ENCODE measurements around the gene CMBL.
"Not testable (repeated sequence)": the region's sequence is repeated elsewhere in the genome, so short reads cannot be mapped to it uniquely, and the experiment has no call there.

The CMBL gene

DNA sequence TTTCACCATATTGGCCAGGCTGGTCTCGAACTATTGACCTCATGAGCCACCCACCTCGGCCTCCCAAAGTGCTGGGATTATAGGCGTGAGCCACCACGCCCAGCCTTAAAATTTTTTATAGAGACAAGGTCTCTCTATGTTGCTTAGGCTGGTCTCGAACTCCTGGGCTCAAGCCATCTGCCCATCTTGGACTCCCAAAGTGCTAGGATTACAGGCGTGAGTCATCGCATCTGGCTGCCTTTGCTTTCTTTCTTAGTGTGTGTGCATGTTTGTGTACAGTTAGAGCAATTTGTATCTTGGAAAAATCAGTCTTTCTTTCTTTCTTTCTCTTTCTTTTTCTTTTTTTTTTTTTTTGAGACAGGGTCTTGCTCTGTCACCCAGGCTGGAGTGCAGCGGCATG, 22.3 kb downstream of the CMBL start:
- DNase-seq (ENCODE audit: low read depth) = not testable (repeated sequence)

DNA sequence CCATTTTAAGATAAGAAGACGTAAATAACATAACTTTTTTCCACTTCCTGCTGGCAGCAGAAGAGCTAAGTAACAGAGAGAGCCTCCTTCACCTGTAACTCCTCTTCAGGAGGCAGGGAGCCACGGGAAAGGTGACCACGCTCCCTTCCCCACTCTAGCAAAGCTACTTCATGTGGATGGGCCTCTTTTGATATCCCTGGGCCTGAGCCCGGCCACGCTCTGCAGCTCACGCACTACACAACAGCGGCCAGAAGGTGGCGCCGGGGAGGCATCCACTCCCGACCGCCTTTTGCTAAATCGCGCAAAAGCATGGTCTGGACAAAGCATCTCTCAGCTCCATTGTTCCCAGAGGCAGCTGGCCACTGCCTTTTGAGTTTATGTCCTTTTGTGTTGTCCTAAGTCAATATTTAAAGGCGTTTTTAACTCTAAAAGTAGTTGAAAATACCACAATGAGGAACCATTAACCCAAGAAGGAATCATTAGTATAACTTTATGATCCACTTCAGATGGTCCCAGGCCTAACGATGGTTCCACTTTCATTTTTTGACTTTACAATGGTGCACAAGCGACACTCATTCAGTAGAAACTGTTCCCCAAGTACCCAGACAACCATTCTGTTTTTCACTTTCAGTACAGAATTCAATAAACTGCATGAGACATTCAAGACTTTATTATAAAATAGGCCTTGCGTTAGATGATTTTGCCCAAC, 23.6 kb downstream of the CMBL start:
- DNase-seq (ENCODE audit: low read depth) = peak; percentile 64

DNA sequence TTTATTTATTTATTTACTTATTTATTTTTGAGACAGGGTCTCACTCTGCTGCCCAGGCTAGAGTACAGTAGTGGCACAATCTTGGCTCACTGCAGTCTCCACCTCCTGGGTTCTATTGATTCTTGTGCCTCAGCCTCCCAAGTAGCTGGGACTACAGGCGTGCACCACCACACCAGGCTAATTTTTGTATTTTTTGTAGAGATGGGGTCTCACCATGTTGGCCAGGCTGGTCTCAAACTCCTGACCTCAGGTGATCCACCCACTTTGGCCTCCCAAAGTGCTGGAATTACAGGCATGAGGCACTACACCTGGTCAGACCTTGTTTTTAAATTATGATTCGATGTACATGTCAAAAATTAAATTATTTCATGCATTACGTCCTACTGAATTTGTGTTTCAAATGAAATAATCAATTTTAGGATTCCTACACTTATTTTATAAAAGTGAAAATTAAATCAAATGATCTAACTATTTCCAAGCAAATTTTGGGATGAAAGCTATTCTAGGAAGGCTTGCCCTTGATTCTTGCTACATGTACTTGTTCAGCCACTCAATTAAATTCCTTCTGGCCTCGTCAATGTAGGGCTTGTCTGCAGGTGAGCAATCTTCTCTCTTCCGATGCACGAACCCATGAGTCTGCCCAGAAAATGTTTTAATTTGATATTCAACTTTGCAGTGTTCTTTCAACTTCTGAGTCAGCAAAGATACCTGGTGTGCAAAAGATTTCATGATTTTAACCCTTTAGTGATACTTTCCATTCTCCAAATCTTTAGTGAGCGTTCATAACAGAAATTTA, 27.6 kb downstream of the CMBL start:
- DNase-seq (ENCODE audit: low read depth) = no peak

DNA sequence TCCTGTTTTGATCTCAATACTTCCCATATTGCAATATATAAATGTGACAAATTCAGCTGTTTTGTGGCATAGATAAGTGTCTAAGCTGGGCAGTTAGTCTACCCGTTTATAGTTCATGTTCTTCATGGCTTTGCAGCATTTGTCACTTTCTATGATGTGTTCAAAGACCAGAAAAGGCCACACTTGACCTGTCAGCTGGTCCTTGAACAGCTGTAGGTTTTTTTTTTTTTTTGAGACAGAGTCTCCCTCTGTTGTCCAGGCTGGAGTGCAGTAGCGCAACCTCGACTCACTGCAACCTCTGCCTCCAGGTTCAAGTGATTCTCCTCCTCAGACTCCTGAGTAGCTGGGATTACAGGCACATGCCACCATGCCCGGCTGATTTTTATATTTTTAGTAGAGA, 28.4 kb downstream of the CMBL start:
- no peak for DNase-seq (ENCODE audit: low read depth)

DNA sequence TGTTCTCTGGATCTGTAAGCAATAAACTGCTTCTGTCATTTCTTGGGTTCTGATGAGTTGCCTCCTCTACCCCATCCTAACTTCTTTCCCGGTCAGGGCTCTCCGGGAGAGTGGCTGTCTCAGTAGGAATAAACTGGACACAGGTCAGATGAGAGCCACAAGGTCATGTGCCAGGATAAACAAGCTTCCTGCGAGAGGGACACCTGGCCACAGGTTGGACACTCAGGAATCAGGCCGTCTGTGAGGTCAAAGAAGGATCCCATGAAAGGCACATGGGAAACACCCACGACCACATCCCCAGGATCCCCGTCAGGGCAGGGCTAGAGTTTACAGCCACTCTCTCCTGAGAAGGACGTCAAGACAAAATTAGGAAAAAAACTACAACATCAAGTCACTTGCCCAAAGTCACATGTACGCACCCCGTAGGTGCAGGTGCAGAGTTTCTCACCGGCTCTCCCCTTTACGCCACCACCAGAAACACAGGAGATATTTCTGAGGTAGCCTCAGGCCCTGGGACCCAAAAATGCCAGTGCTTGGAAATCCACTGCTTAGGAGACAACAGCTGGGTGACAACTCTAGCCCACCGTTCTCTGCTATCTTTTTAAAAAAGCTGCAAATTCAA, 28.9 kb downstream of the CMBL start:
- DNase-seq (ENCODE audit: low read depth) = no peak

DNA sequence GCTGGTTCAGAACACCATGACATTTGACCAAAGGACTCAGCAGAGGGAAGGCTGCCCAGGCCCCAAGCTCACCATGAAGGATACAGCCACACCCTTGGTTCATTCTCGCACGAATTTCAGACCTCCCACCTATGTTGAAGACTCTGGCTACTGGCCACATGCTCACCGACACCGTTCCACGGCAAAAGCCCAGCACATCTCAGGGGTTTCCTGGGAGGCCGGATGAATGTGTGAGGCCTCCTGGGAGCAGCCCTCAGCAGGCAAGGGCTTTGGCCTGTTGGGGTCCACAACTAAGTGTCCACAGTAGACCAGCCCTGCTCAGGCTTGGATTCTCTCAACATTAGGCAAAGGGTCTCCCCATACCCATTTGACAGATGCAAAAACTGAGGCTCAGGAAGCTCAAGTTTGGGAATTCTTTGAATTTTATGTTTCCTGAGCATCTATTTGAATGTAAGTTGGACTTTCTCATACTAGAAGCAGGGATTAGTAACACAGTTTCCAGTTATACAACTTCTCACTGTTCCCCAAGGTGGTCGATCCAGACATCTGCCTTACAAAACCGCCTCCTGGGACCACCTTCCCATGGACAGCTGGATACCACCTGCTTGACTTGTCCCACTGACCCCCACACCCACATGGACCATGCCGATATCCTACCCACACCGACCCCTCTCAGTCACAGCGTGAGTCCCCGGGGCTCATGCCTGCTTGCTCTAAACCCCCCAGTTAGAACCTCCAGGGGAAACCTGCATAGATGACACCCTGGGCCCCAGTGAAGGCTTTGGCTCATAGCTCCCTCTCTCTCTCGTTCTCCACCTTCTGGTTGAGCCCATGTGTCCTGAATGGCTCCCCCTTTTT, 29.7 kb downstream of the CMBL start:
- DNase-seq (ENCODE audit: low read depth) = no peak

DNA sequence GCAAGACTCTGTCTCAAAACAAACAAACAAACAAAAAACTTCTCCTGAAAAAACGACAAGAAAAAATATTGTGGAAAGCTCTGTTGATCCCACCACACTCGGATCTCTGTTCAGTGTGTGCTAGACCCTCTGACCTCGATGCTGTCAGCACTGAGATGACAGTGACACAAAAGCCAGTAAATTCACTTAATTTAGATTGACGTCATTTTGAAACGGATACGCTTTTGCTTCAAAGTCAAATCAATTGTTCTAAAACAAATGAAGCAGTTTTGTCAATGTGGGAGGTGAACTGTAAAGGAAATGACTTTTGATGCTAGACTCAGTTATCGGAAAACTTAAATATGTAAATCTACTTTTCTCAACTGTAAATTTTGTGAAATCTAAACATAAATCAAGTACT, 31.0 kb downstream of the CMBL start:
- no peak for DNase-seq (ENCODE audit: low read depth)

DNA sequence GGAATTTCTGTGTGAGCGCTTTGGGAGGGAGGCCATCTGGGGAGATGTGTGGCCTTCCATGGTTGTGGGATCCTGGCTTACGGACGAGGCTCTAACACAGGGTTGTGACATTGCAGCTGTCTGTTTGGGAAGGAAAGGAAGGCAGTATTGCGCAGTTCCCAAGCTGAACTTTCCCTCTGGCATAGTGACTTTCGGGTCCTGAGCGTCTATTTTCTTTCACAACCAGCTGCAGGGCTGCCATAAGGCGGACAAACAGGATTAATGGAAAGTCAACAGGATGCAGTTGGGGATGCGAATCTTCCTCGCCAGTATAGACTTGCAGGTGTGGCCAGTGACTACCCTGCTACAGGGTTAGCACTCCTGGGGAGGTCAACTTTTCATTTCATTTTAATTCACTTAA, 31.7 kb downstream of the CMBL start:
- no peak for DNase-seq (ENCODE audit: low read depth)

DNA sequence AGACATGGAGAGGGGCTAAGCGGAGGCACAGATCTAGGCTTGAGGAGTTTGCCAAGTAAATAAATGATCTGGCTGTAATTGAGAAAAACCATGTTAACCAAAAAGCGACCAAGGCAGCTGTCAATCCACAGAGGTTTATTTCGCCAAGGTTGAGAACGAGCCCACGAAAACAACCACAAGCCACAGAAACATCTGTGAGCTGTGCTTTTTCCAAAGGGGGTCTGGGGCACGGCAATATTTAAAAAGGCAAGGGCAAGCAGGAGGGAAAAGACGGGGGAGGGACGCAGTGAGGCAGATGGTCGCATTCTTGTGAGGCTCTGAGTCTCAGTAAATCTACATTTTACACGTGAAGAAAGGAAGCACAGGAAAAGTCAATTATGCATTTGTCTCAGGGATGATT, 32.2 kb downstream of the CMBL start:
- no peak for DNase-seq (ENCODE audit: low read depth)

DNA sequence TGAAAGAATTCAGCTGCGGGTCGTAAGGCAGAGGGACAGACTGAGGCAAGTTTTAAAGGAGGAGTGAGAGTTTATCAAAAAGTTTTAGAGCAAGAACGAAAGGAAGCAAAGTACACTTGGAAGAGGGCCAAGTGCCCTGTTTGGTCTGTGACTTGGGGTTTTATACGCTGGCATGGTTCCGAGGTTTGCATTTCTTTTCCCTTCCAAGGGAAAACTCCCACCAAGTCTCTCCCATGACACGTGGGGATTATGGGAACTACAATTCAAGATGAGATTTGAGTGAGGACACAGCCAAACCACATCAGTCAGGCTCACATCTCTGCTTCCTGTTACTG, 34.9 kb downstream of the CMBL start:
- DNase-seq (ENCODE audit: low read depth) = not testable (repeated sequence)

DNA sequence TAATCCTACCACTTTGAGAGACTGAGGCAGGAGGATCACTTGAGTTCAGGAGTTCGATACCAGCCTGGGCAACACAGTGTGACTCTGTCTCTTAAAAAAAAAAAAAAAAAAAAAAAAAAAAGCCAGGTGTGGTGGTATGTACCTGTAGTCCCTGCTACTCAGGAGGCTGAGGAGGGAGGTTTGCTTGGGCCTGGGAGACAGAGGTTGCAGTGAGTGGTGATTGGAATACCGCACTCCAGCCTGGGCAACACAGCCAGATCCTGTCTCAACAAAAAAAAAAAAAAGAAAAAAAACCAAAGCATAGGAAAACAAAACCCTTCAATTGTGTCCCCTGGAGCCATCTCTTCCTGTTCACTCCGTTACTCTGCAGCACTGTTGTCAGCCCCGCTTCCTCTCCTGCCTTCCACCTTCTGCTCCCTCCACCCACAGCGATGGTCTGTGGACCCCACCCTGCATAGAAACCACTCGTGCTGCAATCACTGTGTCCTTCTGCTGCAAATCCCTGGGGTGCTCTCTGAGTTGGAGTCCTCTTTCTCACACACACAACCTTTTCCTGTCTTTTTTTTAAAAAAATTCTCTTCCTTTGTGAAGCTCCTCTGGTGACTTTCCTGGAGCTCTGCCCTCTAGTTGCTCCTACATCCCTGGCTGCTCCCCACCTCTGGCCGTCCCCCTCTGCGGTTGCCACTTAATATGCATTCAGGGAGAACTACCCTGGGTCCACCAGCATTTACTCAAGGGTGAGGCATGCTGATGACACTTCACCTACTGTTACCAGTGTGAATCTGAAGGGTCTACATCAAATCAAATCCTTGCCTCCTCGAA, 35.4 kb downstream of the CMBL start:
- no peak for DNase-seq (ENCODE audit: low read depth)

DNA sequence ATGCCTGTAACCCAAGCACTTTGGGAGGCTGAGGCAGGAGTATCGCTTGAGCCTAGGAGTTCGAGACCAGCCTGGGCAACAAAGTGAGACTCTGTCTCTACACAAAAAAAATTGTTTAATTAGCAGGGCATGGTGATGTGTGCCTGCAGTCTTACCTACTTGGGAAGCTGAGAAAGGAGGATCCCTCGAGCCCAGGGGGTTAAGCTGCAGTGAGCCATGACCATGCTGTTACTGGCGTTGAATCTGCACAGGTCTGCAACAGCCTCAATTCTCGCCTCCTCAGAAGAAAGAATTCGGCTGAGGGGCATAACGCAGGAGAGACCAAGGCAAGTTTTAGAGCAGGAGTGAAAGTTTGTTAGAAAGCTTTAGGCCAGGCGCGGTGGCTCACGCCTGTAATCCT, 39.6 kb downstream of the CMBL start:
- no peak for DNase-seq (ENCODE audit: low read depth)

DNA sequence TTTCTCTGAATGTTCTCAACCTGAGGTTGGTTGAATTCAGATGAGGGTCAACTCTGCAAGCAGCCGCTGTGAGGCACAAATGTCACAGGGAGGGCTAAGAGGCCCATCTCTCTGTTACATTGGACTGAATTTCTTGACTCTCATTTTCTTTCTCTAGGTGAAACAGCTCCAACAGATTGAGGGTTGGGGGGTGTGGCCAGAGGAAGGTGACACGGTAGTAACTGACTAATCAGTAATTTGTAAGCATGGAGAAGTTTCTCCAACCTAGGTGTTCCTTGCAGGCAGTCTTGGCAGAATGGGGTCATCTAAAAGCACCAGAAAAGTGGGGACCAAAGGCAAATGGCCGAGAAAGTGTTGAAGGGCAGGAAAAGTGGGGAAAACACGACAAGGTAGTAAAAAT, 40.9 kb downstream of the CMBL start:
- no peak for DNase-seq (ENCODE audit: low read depth)

DNA sequence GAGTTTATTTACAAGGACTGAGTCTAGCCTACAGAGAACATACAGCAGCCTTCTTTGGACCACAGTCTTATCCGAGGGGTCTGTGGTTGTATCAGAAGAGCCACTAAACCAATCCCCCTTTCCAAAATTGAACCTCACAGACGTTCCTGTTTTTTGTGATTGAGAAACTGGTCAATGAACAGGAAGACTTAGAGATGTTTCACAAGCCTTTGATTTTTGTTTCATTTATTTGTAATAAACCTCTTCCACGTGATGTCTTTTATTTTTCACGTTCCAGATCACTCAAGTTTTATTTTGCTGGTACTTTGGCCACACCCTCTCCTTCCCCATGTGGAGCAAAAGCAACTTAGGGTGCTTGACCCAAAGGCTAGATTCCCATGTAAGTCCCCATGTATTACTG, 41.6 kb downstream of the CMBL start:
- no peak for DNase-seq (ENCODE audit: low read depth)

DNA sequence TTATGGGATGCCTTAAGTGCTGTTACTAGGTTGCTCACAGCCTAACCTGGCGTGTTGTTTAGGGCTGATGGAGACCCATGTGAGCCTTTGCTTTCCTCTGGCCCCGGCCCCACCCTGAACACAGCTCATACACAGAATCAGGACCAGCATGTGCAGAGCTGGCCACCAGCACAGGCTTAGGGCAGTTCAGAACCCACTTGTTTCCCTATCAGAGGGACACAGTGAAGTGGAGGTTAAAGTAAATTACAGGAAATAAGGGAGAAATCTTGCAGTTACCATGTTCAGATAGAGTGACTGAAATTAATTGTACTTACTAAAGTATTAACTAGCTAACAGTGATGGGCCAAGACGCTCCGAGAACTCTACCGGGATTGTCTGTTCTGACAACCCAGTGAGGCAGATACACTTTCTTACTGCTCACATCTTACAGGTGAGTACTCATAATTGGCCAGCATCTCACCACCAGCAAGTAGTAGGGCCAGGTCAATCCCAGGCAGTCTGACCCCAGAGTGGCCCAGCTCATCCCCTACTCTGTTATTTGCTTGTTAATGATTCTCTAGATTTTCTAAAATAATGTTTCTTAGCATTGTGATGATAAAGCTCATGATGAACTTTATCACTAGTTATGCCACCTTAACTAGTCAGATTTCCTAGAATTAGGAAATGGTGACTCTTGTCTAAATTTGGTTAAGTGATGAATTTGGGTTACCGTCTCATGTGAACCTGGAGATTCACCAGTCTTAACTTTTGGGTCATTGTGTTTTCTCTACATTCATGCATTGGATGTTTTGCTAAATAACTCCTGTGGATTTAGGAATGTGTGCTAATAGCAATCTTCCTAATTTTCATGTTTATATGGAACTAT, 42.2 kb downstream of the CMBL start:
- no peak for DNase-seq (ENCODE audit: low read depth)

DNA sequence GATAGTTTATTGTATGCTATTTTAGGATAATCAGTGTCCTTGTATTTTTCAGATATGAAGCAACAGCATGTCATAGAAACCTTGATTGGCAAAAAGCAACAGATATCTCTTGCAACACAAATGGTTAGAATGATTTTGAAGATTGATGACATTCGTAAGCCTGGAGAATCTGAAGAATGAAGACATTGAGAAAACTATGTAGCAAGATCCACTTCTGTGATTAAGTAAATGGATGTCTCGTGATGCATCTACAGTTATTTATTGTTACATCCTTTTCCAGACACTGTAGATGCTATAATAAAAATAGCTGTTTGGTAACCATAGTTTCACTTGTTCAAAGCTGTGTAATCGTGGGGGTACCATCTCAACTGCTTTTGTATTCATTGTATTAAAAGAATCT, 43.1 kb downstream of the CMBL start:
- no peak for DNase-seq (ENCODE audit: low read depth)

DNA sequence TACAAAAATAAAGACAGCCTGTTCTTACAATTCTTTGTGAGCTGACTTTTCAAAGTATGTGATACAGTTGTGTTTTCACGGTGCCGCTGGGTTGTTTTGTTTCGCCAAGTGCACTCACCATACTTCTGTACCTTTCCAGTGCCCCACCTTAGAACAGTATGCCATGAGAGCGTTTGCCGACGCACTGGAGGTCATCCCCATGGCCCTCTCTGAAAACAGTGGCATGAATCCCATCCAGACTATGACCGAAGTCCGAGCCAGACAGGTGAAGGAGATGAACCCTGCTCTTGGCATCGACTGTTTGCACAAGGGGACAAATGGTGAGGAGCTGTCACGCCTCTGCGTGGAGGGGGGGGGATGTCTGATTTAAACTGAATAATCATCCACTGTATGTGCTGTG, 44.7 kb downstream of the CMBL start:
- no peak for DNase-seq (ENCODE audit: low read depth)

DNA sequence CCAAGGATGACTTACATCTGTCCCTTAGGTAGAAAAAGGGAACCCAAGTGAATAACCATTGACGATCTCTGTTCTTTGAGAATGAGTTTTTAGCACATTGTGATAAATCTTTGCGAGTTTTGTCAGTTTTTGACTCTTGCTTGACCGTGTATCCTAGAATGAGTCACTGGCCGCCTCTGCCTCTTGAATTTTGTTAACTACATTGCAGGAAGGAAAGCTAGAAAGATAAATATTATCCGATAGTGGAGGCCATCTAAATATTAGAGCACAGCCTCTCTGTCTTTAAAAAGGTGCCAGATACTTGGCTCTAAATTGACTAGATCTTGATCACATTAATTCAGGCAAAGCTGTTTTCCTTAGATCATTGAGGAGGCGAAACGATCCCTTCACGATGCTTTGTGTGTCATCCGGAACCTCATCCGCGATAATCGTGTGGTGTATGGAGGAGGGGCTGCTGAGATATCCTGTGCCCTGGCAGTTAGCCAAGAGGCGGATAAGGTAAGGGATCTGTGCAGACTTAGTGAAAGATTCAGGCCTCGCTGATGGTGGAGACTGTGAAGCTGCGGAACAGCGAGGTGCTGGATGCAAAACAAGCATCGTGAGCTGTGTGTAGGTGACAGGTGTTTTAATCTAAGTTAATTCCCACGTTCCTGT, 45.5 kb downstream of the CMBL start:
- no peak for DNase-seq (ENCODE audit: low read depth)

DNA sequence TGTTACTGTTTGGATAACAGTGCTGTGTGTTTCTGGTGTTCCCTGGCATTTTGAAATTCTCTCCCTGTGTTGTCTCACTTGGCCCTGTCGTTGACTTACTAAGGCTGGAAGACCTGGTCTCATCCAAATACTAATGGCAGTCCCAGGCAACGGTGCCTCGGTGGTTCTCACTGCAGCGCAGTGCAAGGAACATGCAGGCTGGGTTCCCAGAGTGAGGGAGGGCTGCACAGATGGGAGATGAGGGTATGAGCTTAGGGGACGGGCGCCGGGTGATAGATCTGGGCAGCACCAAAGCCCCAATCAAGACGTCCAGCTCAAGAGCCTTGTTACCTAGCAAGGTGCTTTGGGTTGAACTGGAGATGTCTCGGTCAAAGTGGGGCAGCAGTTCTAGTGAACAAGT, 46.6 kb downstream of the CMBL start:
- no peak for DNase-seq (ENCODE audit: low read depth)

DNA sequence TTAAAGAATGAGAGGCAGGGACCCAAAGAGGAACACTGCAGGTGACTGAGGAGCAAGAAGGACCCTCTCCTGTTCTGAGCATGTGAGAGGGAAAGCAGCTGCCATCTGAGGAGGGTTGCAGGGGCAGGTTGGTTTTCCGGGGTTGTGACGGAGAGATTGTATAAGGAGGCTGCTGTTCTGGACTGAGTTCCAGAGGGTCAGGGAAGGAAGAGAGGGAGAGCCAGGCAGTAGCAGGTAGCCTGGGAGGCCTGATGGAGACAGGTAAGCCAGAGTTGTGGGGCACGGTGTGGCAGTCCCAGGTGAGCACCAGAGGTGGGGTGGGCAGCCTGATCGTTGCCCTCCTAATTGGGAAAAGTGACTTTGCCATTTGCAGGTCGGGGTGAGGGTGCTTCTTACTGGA, 47.8 kb downstream of the CMBL start:
- no peak for DNase-seq (ENCODE audit: low read depth)

Measured in stimulated activated CD4-positive, alpha-beta T cell treated with anti-CD3 and anti-CD28 coated beads, Interleukin-2, amount 100 ng/mL, for 4 hours (primary cell).